ENCODE measurements around the gene DAPK2.
"Not testable (repeated sequence)": the region's sequence is repeated elsewhere in the genome, so short reads cannot be mapped to it uniquely, and the experiment has no call there.

The DAPK2 gene

DNA sequence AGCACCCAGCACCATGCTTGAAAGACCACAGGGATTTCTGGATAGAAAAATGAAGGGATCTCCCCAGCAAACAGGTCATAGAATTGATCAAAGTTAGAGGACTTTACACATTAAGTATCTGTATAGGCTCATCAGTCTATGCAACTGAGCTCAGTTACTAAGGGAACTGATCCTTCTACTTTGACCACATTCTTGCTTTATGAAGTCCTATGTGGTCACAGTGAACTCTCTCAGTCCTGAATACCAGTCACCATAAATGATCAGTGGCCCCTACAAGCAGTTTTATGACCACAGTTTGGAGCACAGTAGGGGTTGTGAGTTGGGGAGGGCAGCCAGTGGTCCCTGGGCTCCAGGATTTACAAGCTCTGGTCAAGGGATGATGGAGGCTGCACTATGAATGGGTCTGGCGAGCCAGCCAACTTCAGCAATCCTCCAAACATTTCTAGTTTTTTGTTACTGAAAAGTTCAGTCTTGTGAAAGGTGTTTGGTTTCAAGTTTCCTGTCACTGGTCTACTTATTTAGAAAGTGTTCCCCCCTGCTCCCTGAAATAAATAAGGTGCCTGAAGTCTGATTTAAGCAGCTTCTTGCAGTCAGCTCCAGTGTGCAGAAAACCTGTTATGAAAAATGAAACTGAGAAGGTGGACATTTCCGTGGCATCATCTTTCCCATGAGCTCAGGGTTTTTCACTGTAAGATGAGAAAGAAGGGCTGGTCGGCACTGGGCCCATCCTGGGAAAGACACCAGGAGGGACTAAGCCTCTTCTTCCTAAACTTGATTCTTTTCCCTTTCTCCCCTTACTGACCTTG, 75.5 kb downstream of the DAPK2 start:
- peak; percentile 15 for DNase-seq

DNA sequence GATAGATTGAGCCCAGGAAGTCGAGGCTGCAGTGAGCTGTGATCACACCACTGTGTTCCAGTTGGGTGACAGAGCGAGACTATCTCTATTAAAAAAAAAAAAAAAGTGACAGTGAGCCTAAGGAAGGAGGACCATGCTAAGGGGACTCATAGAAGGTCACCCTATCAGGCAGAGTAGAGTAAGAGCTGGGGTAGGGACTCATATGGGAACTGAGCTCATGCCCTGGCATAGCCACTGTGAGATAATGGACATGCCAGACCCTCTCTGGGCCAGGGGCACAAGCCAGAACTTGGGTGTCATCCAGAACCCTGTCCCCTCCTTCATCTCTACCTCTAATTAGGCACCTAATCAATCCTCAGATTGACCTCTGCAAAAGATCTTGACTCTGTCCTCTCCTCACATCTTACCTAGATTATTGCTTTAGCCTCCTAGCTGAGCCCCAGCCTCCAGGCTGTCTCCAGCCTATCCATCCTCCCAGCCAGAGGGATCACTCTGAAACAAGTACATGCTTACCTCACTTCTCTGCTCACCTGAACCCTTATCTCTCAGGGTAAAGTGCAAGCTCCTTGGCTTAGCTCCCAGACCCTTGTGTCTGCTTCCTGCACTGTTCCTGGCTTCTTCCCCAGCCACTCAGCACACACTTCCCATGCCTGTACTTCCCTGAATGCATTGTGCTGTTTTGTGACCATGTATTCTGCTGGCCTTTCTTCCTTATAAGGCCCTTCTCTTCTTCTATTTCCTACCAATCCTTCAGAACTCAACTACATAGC, 76.4 kb downstream of the DAPK2 start:
- DNase-seq = no peak

DNA sequence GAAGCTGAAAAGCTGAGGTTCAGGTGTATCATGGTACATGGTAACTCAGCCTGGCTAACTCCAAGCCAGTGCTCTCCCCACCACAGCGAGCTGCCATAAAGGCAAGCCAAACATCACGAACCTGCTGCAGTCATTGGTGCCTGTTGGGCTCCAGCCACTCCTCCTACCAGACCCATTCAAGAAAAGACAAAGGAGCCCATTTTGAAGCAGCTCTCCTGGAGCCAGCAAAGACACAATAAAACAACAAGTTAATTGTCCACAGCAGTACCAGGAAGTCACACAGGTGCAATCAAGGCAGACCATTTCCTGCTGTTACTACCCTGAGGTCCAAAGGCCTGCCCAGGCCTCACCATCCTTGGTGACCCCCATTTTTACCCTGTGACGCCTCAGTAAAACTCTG, 77.6 kb downstream of the DAPK2 start:
- no peak for DNase-seq

DNA sequence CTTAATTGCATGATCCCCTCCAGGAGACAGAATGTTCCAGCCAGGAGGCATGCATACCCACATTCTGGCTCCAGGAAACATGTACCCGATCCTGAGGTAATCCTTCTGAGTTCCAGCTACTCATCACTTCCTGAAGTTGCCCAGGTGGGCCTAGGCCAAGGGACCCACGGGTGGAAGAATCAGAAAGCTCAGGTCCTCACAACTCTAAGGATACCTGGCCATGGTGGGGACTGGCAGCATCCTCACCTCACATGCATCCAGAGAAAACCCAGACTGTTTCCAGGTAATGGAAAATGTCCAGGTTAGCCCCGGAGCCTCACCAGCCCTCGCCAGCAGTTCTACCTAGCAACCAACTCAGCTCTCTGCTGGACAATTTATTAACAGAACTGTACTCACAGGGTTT, 78.2 kb downstream of the DAPK2 start:
- DNase-seq = no peak

DNA sequence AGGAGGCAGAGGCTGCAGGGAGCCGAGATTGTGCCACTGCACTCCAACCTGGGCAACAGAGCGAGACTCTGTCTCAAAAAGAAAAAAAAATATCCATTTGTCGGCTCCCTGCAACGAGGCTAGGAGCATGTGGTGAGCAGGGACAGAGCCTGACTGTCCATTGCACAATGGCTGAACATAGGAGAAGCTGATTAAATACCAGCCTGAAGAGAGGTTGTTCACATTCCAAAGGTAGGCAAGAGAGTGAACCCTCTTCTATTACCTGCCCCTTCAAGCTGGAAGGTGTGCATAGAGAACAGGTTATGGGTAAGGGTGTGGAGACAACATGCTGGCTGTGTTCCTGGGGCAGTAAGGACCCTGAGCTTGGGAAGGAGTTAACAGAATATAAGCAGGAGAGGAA, 78.7 kb downstream of the DAPK2 start:
- no peak for DNase-seq

DNA sequence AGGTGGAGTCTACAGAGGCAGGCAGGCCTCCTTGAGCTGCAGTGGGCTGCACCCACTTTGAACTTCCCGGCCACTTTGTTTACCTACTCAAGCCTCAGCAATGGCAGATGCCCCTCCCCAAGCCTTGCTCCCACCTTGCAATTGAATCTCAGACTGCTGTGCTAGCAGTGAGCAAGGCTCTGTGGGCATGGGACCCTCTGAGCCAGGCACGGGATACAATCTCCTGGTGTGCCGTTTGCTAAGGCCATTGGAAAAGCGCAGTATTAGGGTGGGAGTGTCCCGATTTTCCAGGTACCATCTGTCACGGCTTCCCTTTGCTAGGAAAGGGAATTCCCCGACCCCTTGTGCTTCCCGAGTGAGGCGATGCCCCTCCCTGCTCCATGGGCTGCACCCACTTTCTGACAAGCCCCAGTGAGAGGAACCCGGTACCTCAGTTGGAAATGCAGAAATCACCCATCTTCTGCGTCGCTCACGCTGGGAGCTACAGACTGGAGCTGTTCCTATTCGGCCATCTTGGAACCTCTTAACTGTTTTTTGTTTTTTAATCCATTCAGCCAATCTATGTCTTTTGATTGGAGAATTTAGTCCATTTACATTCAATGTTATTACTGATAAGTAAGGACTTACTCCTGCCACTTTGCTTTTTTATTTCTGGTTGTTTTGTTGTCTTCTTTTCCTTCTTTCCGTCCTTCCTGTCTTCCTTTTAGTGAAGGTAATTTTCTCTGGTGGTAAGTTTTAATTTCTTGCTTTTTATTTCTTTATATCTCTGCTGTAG, 83.2 kb downstream of the DAPK2 start:
- DNase-seq = not testable (repeated sequence)

DNA sequence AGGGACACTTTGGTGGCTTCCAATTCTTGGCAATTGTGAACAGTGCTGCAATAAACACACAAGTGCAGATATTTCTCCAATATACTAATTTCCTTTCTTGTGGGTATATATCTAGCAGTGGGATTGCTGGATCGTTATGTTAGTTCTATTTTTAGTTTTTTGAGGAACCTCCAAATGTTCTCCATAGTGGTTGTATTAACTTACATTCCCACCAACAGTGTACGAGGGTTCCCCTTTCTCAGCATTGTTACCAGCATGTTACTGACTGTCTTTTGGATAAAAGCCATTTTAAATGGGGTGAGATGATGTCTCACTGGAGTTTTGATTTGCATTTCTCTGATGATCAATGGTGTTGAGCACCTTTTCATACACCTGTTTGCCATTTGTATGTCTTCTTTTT, 92.8 kb downstream of the DAPK2 start:
- no peak for DNase-seq

DNA sequence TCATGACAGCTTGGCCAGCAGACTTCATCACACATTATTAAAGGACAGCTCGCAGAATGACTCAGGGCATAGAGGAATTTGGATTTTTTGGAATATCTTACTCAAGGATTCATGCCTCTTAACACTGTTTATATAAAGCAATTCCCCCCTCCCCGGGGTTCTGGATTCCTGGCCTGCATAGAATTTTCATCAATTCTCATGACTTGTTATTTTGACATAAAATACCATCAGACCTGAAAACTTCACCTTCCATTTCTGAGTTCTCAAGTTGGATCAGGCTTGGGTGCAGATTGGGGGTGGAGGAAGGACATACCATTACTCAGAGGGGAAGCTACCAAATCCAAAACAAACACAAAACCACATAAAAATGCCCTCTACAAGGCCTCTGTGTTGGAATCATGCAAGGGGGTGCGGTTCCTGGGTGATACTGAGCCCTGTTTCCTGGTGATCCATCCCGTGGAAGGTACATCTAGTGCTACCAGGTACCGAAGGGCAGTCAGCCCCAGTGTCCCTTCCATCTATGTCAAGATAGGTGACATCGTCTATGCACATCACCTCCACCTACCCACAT, 95.3 kb downstream of the DAPK2 start:
- no peak for DNase-seq

DNA sequence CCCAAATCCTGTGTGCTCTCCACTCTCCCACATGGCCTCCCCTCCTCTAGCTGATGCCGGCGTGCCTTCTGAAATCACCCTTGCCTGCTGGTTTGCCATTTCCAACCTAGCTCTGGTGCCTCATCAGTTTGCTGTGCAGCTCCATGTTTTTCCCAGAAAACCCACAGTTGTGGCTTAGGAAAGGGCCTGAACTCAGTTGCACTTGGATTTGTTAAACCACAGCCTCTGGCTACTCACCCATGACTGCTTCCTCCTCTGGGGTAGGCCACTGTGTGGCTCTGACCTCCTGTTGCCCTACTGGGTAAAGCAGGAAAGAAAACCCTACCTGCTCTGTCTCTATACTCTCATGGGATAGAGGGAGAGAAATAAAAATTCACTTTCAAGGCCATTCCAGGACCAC, 97.3 kb downstream of the DAPK2 start:
- DNase-seq = no peak

DNA sequence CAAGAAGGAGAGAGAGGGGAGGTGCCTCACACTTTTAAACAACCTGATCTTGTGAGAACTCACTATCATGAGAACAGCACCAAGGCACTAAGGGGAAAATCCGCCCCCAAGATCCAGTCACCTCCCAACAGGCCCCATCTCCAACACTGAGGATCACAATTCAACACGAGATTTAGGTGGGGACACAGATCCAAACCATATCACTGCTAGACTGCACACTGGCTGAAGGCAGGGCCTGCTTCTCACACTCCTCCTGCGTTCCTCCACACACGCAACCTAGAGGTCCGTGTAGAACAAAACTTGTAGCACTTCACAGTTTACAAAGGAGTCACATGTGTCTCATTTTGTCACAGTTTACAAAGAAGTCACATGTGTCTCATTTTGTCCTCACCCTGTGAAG, 97.8 kb downstream of the DAPK2 start:
- DNase-seq = no peak

DNA sequence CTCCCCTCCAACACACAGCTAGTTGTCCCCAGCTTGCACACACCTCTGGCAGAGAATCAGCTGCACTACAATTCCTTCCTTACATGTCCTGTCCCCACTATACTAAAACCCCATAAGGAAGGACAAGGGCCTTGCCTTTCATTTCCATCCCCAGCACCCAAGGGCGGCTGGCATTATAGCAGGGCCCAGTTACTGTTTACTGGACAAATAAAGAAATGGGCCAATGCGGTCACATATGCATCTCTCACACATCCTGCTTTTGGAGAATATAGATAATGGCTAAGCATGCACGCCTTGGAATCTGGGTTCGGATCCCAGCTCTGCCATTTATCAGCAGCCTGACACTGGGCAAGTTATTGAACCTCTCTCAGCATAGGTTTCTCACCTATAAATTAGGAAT, 99.1 kb downstream of the DAPK2 start:
- DNase-seq = no peak

DNA sequence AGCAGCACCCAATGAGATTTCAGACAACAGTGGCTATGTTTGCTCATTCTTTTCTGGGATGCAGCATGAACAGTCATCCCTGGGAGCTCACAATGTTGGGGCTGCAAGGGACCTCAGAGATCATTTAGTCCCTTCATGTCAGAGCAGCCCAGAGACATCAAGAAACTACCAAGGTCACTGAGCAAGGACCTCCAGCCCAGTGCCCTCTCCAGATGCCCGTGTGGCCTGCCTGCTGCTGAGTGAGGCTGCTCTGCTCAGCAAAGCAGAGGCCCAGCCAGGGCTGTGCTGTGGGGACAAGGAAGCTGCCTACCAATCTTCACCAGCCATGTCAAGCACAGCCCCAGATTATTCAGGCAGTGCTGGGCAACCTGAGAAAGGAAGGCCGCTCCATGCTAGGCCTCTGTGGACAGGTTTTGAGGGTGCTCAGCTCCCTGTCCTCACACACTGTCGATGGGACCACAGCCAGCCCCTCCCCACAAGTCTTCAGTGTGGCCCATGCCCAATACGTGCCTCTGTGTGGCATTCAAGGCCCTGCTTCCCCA, 99.7 kb downstream of the DAPK2 start:
- DNase-seq = no peak

DNA sequence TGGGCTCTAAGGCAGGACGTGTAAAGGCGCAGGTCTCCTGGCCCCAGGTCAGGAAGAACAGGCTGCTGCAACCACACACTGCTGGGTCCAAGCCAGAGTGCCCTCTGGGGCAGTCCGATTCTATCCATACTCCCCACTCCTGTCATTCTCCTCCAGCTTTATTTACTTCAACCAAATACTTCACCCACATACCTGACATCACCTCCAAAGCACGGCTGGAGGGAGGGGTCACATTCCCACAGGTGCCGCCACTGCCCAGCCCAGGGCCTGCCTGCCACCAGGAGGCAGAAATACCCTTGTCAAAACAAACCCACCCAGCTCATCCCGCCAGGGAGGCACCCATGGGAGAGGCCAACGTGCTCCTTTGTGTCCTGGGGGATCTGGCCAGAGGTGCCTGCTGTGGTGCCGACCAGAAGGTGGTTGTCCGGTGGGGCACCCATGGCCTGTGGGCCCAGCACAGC, 100.4 kb downstream of the DAPK2 start:
- no peak for DNase-seq

DNA sequence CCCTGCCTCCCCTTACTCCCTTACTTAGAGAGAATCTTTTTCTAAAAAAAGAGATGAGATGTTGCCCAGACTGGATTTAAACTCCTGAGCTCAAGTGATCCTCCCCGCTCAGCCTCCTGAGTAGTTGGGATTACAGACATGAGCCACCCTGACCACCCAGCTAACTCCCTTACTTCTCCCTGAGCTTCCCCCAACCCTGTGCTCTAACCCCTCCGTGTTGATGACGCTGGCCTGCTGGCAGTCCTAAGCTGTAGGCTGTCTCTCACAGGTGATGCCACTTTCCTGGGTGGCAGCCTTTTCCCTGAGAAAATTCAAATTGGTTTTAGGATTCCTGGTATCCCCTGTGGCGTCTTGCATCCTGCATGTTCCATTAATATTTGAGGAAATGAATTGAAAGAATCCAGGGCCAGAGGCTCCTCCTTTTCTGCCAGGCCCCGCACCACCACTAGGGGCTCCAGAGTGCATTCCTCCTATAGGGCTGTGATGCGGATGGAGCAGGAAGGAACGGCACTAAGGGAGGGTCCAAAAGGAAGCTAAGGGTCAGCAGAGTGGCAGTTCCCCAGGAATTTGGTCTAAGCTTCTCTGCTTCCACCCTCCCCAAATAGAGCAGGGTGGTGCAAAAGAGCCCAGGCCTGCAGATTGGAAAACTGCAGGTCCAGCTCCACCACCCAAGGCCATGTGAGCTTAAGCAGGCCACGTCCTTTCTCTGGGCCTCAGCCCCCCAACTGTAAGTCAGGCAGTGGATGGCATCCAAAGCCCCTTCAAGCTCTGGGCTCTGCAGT, 101.1 kb downstream of the DAPK2 start:
- peak; percentile 74 for DNase-seq

DNA sequence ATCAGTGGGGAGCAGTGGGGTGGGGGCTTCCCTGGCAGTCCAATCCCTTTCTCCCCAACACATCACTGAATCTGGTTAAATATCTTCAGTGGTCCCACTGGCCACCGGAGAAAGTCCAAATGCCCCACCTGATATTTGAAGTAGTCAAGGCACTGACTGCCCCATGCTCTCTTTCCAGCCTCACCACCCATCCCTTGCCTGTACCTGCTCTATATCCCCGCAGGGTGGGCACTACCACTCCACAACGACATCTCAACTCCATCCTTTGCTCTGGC, 101.7 kb downstream of the DAPK2 start:
- DNase-seq = no peak

DNA sequence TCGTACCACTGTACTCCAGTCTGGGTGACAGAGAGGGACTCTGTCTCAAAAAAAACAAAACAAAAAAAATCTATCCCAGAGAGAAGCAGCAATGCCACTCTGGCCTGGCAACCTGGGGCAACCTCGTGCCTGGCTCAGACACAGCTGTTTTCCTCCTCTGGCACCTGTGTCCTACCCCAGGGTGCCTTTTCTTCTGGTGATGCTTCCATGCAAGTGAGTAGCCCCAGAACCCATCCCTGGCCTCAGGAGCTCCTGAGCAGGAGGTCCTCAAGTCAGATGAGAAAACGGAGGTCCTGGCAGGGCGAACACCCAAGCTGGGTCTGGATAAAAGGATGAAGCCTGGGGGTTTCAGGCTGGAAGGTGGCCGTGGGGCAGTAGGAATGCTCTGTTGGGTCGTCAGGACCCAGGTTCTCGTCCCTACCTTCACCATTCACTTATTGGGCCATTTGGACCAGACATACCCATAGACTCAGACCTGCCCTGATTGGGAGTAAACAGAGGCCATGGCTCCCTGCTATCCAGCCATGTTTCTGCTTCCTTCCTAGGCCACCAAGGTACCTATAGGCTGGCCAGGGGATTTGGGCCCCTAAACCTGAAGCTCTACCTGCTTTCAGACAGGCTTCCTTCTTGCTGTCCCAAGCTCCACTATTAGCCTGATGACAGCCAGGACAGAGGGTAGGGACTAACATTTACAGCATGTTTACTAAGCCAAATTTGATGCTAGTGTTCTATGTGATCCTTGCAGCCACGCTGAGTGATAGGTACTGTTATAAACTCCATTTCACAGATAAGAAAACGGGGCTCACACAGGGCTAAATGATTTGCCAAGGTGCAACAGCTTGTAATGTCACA, 102.2 kb downstream of the DAPK2 start:
- no peak for DNase-seq

DNA sequence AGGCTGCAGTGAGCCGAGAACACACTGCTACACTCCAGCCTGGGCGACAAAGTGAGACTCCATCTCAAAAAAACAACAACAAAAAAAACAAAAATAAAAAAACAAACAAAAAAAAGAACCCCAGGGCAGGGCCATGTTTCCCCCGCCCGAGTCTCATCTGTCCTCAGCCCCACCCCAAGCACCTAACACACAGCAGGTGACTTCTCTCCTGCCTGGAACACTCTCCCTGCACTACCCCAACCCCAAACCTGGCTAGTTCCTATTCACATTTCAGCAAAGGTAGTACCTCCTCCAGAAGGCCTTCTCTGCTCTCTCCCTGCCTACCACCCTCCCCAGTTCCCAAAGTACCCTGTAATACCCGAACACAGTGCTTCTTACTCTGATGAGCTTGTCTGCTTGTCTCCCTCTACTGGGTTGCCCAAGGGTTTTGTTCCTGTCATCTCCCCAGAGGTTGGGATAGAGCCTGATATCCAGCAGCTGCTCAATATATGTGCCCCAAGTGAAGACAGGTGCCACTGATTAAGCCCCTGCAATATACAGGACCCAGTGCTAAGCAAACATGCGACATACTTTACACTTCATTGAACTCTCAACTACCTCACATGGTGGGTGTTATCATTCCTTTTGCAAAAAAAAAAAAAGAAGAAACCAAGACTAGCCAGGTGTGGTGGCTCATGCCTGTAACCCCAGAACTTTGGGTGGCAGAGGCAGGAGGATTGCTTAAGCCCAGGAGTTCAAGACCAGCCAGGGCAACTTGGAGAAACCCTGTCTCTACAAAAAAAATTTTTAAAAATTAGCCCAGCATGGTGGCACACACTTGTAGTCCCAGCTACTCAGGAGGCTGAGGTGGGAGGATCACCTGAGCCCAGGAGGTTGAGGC, 103.6 kb downstream of the DAPK2 start:
- no peak for DNase-seq

DNA sequence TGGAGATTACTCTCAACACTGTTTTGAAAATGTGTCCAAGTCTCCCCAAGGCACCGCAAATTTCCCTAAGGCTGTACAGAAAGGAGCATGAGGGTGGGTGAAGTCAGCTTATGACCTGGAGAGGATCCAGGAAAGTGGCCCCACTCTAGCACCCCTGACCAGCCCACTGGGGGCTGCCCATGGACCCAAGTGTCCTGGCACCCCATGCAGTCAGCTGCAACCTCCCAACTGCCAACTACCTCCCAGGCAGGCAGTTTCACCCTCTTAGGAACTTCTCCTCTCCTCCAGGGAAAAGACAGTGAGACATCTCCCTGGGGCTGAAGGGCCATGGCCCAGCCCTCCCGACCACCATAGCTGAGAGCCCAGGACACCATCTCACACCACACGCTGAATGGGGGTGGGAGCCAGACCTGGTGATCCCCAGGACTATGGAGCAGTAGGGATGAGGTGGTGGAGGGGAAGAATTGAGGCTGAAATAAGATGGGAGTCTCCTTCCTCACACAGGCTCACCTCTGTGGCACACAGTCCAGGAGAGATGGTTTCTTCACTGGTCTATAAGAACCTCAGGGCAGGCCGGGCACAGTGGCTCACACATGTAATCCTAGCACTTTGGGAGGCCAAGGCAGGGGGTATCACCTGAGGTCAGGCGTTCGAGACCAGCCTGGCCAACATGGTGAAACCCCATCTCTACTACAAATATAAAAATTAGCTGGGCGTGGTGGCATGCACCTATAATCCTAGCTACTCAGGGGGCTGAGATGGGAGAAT, 104.4 kb downstream of the DAPK2 start:
- no peak for DNase-seq

DNA sequence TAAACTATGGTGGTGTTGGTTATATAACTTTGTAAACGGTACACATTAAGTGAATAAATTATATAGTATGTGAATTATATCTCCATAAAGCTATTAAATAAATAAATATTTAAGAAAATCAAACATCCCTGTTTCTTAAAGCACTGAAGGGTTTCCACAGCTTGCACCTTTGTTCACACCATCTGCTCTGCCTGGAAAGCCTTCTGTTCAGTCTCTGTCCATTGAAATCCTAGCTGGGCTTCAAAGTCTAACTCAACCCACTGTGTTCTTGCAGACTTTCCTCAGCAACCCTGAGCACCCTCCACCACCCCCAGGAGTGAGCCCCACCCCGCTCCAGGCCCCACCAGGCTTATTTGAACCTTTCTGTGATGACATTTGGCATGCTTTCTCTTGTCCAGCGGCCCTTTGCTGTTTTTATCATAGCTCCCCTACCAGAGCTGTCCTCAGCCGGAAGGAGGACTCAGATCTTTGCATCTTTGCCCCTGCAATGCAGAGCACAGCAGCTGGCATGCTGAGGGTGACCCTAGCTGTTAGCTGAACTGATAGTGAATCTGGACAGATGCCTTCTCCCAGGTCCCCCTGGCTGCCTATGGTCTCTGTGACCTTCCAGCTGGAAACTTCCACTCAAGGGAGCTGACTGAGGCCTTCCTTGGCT, 105.2 kb downstream of the DAPK2 start:
- no peak for DNase-seq
